ENCODE results near the gene LRRC14B. TPM values are rescaled to one million over a fixed set of nuclear protein-coding genes. Genes with fewer than 3 reads are reported as not detected.

The LRRC14B gene
- total and polyA plus RNA-seq, 2 experiments from 2014 or later = not detected

DNA sequence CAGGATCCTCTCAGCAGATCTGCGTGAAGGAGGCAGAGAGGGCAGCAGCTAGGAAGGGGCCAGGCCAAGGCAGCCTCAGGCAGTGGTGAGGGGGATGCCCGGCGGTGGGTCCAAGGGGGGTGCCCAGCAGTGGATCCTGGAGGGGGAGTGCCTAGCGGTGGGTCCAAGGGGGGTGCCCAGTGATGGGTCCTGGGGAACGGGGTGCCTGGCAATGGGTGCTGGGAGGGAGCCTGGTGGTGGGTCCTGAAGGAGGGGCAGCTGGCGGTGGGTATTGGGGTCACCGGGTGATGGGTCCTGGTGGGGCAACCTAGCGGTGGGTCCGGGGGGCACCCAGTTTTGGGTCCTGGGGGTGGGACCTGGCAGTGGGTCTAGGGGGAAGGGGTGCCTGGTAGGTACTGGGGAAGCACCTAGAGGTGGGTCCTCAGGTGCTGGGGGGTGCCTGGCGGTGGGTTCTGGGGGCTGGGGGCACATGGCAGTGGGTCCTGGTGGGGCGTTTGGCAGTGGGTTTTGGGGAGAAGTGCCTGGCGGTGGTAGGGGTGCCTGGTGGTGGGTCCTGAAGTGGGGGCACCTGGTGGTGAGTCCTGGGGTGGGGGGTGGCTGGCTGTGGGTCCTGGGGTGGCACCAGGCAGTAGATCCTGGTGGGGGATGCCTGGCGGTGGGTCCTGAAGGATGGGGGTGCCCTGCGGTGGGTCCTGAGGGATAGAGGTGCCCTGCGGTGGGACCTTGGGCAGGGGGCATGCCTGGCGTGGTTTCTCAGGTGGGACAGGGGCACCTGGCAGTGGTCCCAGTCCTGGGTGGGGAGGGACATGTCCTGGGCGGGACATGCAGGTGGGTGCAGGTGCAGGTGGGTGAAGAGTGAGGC lies 1.9 kb downstream of the LRRC14B start:
- Histone ChIP-seq H3K27me3 (replicated peaks; ENCODE audit: insufficient read depth) (no peaks in the 10 kb centered on the region; the same call in 1 of the 2 replicates), H3K79me2 (ENCODE audit: insufficient read depth) (no peaks in the 10 kb centered on the region), H3K4me1 (ENCODE audit: insufficient read depth) (no peaks in the 10 kb centered on the region), H3K4me2 (ENCODE audit: unreplicated experiment) (no peak overlapping the region), H3K9me3 (ENCODE audit: low read depth) (no peaks in the 10 kb centered on the region), H3K36me3 (ENCODE audit: low read depth) (no peaks in the 10 kb centered on the region), H3K27ac (no peak overlapping the region), H4K20me1 (ENCODE audit: insufficient read depth) (no peaks in the 10 kb centered on the region), H3K9ac (no peak overlapping the region), H3F3A (ENCODE audit: insufficient read depth) (no peaks in the 10 kb centered on the region), H3K4me3 (no peak overlapping the region), H3K9me2 (ENCODE audit: insufficient read depth) (no peaks in the 10 kb centered on the region), H2AFZ (no peak overlapping the region)
- no peak for DNase-seq
- WGBS, 2 experiments (ENCODE audit: low coverage in 1 of 2, low lambda C conversion rate in 2 of 2, missing lambda C conversion rate in 2 of 2) = 85 to 93% methylated on average over 3 to 17 of the region's 17 CpGs
- in situ Hi-C loops (cut with MboI) = no loop called here
- TF ChIP-seq EZH2phosphoT487 (IDR thresholded peaks at IDR 0.05; ENCODE audit: insufficient read depth, low read depth) (no peak), EZH2 (IDR thresholded peaks at IDR 0.05; ENCODE audit: insufficient read depth, poor library complexity, severe bottlenecking) (no peak)

DNA sequence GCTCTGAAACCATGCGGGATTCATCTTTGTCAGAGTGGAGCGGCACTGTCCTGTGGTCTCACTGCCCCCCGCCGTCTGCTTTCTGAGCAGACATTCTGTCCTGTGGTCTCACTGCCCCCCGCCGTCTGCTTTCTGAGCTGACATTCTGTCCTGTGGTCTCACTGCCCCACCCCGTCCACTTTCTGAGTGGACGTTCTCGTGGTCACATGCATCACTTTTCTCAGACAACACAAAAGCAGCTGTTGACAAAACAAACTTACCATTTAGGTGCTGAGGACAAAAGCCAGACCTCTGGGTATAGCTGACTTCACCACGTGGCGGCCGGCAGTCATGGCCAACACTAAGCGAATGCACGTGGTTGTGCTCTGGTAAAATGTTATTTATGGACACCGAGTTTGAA lies 2.8 kb downstream of the LRRC14B start:
- Histone ChIP-seq H3K27ac (no peak overlapping the region), H3K4me1 (ENCODE audit: insufficient read depth) (no peaks in the 10 kb centered on the region), H3K79me2 (ENCODE audit: insufficient read depth) (no peaks in the 10 kb centered on the region), H2AFZ (no peak overlapping the region), H4K20me1 (ENCODE audit: insufficient read depth) (no peaks in the 10 kb centered on the region), H3K36me3 (ENCODE audit: low read depth) (no peaks in the 10 kb centered on the region), H3K9me2 (ENCODE audit: insufficient read depth) (no peaks in the 10 kb centered on the region), H3F3A (ENCODE audit: insufficient read depth) (no peaks in the 10 kb centered on the region), H3K4me3 (no peak overlapping the region), H3K9me3 (ENCODE audit: low read depth) (no peaks in the 10 kb centered on the region), H3K4me2 (ENCODE audit: unreplicated experiment) (no peak overlapping the region), H3K27me3 (replicated peaks; ENCODE audit: insufficient read depth) (no peaks in the 10 kb centered on the region; the same call in 1 of the 2 replicates), H3K9ac (no peak overlapping the region)
- in situ Hi-C loops (cut with MboI) = no loop called here
- TF ChIP-seq EZH2 (IDR thresholded peaks at IDR 0.05; ENCODE audit: insufficient read depth, poor library complexity, severe bottlenecking) (no peak), EZH2phosphoT487 (IDR thresholded peaks at IDR 0.05; ENCODE audit: insufficient read depth, low read depth) (no peak)
- 69 to 74% methylated on average over 15 of the region's 15 CpGs for WGBS, 2 experiments (ENCODE audit: low coverage in 1 of 2, low lambda C conversion rate in 2 of 2, missing lambda C conversion rate in 2 of 2)
- no peak for DNase-seq

DNA sequence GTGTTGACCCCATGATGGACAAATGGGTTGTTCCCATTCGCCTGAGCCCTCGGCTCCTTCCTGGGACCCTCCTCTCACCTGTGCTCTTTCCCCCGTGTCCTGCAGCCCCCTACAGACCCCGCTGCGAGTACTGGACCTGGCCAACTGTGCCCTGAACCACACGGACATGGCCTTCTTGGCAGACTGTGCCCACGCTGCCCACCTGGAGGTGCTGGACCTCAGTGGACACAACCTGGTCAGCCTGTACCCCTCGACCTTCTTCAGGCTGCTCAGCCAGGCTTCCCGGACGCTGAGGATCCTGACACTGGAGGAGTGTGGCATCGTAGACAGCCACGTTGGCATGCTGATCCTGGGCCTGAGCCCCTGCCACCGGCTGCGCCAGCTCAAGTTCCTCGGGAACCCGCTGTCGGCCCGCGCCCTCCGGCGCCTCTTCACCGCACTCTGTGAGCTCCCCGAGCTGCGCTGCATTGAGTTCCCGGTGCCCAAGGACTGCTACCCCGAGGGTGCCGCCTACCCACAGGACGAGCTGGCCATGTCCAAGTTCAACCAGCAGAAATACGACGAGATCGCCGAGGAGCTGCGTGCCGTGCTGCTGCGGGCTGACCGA lies 3.4 kb downstream of the LRRC14B start:
- TF ChIP-seq EZH2 (IDR thresholded peaks at IDR 0.05; ENCODE audit: insufficient read depth, poor library complexity, severe bottlenecking) = no peak
- no peak for TF ChIP-seq EZH2phosphoT487 (IDR thresholded peaks at IDR 0.05; ENCODE audit: insufficient read depth, low read depth)
- Histone ChIP-seq H3F3A (ENCODE audit: insufficient read depth) (no peaks in the 10 kb centered on the region), H3K79me2 (ENCODE audit: insufficient read depth) (no peaks in the 10 kb centered on the region; the same call in 1 of the 2 replicates), H3K9me2 (ENCODE audit: insufficient read depth) (no peaks in the 10 kb centered on the region), H3K36me3 (ENCODE audit: low read depth) (no peaks in the 10 kb centered on the region), H4K20me1 (ENCODE audit: insufficient read depth) (no peaks in the 10 kb centered on the region), H3K4me3 (no peak overlapping the region), H3K27ac (no peak overlapping the region), H3K9me3 (ENCODE audit: low read depth) (no peaks in the 10 kb centered on the region), H3K9ac (no peak overlapping the region), H3K27me3 (replicated peaks; ENCODE audit: insufficient read depth) (no peaks in the 10 kb centered on the region; the same call in 1 of the 2 replicates), H3K4me1 (ENCODE audit: insufficient read depth) (no peaks in the 10 kb centered on the region), H2AFZ (no peak overlapping the region), H3K4me2 (ENCODE audit: unreplicated experiment) (no peak overlapping the region)
- DNase-seq = no peak
- in situ Hi-C loops (cut with MboI) = no loop called here
- 91% methylated on average over 35 to 36 of the region's 36 CpGs for WGBS, 2 experiments (ENCODE audit: low coverage in 1 of 2, low lambda C conversion rate in 2 of 2, missing lambda C conversion rate in 2 of 2)

DNA sequence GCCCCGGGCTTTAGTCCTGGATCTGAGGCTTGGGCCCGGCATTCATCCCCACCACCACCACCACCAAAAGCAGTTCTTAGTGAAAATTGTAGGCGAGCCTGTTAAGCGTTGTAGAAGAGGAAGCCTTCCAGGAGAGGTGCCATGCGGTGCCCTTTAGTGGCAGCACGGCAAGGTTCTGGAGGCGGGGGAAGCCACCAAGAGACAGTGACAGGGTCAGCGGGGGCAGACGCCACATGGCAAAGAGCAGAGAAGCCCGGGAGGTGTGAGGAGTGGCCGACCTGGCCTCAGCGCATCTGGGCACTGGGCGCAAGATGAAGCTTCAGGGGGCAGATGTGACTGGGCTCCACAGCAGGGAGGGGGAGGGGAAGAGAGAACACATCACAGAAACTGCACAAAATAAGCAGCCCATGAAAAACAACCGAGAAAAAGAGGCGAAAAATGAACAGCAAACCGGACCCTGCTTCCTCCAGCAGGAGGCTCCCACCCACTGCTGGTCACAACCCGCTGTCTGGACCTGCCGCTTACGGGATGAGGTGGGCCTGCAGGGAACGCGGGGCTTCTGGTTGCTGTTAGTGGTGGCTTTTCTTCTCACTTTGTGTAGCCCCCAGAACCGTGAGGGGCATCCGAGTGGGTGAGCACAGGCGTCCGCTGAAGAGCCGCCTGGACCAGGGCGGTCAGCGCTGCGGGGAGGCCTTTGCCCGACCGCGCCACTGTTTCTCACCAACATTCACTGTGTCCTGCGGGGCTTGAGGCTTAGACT lies 4.3 kb downstream of the LRRC14B start:
- no peak overlapping the region for H3K4me2 ChIP-seq (ENCODE audit: unreplicated experiment)
- WGBS, 2 experiments (ENCODE audit: low coverage in 1 of 2, low lambda C conversion rate in 2 of 2, missing lambda C conversion rate in 2 of 2) = 65 to 69% methylated on average over 31 to 32 of the region's 33 CpGs

More for the DNA sequence above, 4.3 kb downstream of the LRRC14B start:
- DNase-seq = no peak
- in situ Hi-C loops (cut with MboI) = no loop called here
- H3K27me3 ChIP-seq (replicated peaks; ENCODE audit: insufficient read depth) = no peaks in the 10 kb centered on the region; the same call in 1 of the 2 replicates
- no peaks in the 10 kb centered on the region for H3K9me3 ChIP-seq (ENCODE audit: low read depth)
- H3F3A ChIP-seq (ENCODE audit: insufficient read depth) = no peaks in the 10 kb centered on the region
- H3K27ac ChIP-seq = no peak overlapping the region
- no peaks in the 10 kb centered on the region for H3K9me2 ChIP-seq (ENCODE audit: insufficient read depth)
- H3K4me3 ChIP-seq = no peak overlapping the region
- H3K36me3 ChIP-seq (ENCODE audit: low read depth) = no peaks in the 10 kb centered on the region
- H2AFZ ChIP-seq = no peak overlapping the region
- H3K9ac ChIP-seq = no peak overlapping the region
- H3K79me2 ChIP-seq (ENCODE audit: insufficient read depth) = peaks cover 4% of the 10 kb centered on the region; the same call in 1 of the 2 replicates
- H3K4me1 ChIP-seq (ENCODE audit: insufficient read depth) = no peaks in the 10 kb centered on the region
- H4K20me1 ChIP-seq (ENCODE audit: insufficient read depth) = no peaks in the 10 kb centered on the region
- no peak for TF ChIP-seq EZH2 (IDR thresholded peaks at IDR 0.05; ENCODE audit: insufficient read depth, poor library complexity, severe bottlenecking)
- no peak for TF ChIP-seq EZH2phosphoT487 (IDR thresholded peaks at IDR 0.05; ENCODE audit: insufficient read depth, low read depth)
